Renal cortex interstitium (tissue), 11 donors: Measurements from ENCODE around the gene MAN1C1. TPM values are rescaled to one million over a fixed set of nuclear protein-coding genes. Genes with fewer than 3 reads are reported as not detected.
"Not testable (repeated sequence)": the region's sequence is repeated elsewhere in the genome, so short reads cannot be mapped to it uniquely, and the experiment has no call there.

ENCODE experiments used
- DNase-seq, 11 donors: peaks; one replicate each; pipeline ENCODE4 v3.0.0-alpha.2; 2013; ENCODE audit warnings: low read depth in 9 of 11, low spot score in 4 of 11; ENCODE audit errors: extremely low read depth in 1 of 11
- polyA plus RNA-seq, 3 donors: library from polyadenylated mRNA; unstranded; fragments of 120-200 nt; gene quantifications; one replicate each; pipeline ENCODE4 v1.2.1, GENCODE V29; 2013; ENCODE audit not compliant: insufficient read length in 3 of 3

Gene MAN1C1
- polyA plus RNA-seq, 3 donors: 12.4 to 18.0 (median 14.0) TPM

GRCh38 chr1:25577134-25577920 lies 39.3 kb upstream of the MAN1C1 start:
- no peak for DNase-seq

- no peak for DNase-seq
Observed at GRCh38 chr1:25579292-25580252, 37.0 kb upstream of the MAN1C1 start.

GRCh38 chr1:25580927-25581326 lies 35.7 kb upstream of the MAN1C1 start:
- DNase-seq: no peak

- no peak for DNase-seq
Observed at GRCh38 chr1:25581764-25582163, 34.8 kb upstream of the MAN1C1 start.

- DNase-seq: no peak
Observed at GRCh38 chr1:25583519-25584370, 32.8 kb upstream of the MAN1C1 start.

- DNase-seq: no peak
Observed at GRCh38 chr1:25586181-25586588, 30.4 kb upstream of the MAN1C1 start.

GRCh38 chr1:25587290-25587689 lies 29.3 kb upstream of the MAN1C1 start:
- no peak for DNase-seq

- DNase-seq: not testable (repeated sequence)
Observed at GRCh38 chr1:25588224-25588623, 28.4 kb upstream of the MAN1C1 start.

GRCh38 chr1:25588786-25589185 lies 27.8 kb upstream of the MAN1C1 start:
- DNase-seq: not testable (repeated sequence)

GRCh38 chr1:25590096-25590824 lies 26.3 kb upstream of the MAN1C1 start:
- no peak for DNase-seq

- DNase-seq: no peak
Observed at GRCh38 chr1:25593861-25594260, 22.7 kb upstream of the MAN1C1 start.

- DNase-seq: no peak
Observed at GRCh38 chr1:25594971-25595370, 21.6 kb upstream of the MAN1C1 start.

GRCh38 chr1:25596641-25597040 lies 19.9 kb upstream of the MAN1C1 start:
- not testable (repeated sequence) for DNase-seq

- no peak for DNase-seq
Observed at GRCh38 chr1:25598879-25599278, 17.7 kb upstream of the MAN1C1 start.

GRCh38 chr1:25599969-25600610 lies 16.5 kb upstream of the MAN1C1 start:
- DNase-seq: no peak

- DNase-seq: not testable (repeated sequence)
Observed at GRCh38 chr1:25600971-25601699, 15.5 kb upstream of the MAN1C1 start.

GRCh38 chr1:25603779-25604538 lies 12.6 kb upstream of the MAN1C1 start:
- DNase-seq: not testable (repeated sequence)
